Measurements from ENCODE around the gene TMEM59.
"Not testable (repeated sequence)": the region's sequence is repeated elsewhere in the genome, so short reads cannot be mapped to it uniquely, and the experiment has no call there.

TMEM59 gene

DNA sequence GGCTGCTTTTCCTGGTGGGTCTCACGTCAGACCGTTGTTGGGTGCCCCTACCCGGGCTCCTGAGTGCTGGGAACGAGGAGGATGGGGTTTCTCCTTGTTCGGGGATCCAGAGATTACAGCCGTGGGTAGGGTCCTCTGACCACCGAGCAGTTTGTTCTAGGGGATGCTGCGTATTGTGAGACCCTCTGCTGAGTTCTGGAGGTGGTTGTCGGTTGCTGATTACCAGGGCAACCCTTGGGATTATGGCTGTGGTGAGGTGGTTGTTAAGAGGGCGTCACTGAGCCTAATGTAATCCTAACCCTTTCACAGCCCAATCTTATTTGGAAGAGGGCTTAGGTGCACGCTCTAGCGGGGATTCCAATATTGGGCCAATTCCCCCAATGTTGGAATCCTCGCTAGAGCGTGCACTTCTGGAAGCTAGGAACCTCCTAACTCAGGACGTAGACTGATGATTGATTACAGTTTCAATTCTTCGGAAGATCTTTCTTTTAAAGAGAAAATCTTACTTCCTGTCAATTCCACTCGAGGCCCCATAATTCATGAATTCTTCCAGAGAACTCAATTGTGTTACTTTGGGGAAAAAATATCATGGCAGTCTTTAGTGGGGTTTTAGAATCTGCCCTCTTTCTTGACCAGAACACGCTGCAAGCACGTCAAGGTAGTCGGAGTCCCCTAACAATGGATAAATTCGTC, 887 bp upstream of the TMEM59 start:
- DNase-seq (ENCODE audit: low spot score): peak; percentile 30

DNA sequence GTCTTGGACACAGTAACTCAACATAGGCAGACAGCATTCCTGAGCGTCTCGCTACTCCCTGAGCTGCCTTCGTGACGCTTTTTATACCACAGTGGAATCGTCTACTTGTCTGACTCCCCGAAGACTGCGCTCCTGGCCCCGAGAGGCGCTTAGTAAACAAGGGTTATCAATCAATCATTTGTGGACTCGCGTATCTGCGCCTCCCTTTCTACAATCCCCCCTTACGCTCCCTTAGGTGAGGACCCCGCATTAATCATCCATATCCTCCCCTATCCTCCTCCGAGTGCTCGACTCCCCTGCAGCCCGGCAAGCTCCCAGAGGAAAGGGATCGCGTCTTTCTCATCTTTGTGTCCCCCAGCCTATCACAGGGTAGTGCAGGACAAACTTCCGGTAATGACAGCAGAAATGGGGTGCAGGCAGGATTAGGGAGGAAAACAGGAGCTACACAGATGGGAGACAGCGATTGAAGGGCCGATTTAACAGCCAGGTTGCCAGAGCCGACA, 522 bp downstream of the TMEM59 start:
- DNase-seq (ENCODE audit: low spot score): peak; percentile 54

DNA sequence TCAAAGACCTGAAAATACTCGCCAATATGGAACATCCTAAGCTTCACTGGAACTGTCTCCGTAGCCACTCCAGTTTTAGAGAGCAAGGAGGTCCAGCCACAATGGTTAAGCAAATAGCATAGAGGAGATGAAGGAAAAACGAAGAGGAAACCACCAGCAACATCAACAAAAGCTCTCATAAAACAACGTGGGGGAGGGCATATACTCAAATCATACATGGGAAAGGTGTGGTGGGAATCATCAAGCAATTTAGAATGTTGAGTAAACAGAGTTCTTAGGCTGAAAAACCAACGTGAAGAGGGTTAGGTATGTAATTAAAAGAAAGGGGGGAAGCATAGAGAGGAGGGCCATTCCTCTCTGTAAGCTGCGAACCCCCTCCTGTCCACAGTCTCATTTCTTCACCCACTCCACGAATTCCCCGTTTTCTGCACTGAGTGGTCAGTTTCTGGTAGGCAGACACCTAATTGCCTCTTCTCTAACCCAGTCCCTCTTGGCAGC, 1.0 kb downstream of the TMEM59 start:
- DNase-seq (ENCODE audit: low spot score): no peak

DNA sequence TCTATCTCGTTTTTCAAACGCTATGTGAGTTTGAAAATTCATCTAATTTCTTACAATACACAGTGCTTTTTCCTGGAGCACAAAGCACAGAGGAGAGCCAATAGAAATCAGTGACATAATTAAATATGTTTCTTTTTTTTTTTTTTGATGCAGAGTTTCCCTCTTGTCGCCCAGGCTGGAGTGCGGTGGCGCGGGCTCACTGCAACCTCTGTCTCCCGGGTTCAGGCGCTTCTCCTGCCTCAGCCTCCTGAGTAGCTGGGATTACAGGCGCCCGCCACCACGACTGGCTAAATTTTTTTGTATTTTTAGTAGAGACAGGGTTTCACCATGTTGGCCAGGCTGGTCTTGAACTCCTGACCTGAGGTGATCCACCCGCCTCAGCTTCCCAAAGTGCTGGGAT, 2.6 kb downstream of the TMEM59 start:
- not testable (repeated sequence) for DNase-seq (ENCODE audit: low spot score)

DNA sequence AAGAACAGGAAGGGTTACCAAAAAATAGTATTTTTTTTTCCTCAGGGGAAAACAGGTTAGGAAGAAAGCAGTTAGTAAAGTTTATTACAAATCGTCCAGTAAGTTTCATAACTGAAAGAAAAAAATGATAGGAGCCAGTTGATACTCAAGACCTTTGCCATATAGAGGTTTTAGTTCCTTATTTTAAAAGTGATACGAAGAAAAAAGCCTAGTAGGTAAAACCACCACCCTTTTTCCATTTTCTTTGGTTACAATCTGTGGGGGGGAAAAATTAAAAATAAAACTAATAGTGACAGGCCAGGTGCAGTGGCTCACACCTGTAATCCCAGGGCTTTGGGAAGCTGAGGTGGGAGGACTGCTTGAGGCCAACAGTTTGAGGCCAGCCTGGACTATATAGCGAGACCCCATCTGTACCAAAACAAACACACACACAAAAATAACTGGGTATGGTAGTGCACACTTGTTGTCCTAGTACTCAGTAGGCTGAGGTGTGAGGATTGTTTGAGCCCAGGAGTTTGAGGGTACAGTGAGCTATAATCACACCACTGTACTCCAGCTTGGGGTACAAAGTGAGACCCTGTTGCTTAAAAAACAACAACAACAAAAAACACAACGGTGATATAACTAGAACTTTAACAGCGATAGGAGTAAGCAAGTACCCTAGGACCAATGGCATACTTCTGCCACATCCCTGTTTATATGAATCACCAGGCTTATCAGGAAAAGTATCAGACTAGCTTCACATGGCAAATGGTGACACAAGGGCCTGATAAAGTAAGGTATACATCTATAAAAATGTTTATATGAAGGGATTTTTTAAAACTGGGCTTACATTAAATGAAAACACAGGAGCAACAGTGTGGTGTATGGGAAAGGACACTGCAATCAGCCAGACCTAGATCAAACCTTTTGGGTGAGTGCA, 5.4 kb downstream of the TMEM59 start:
- peak; percentile 38 for DNase-seq (ENCODE audit: low spot score)

DNA sequence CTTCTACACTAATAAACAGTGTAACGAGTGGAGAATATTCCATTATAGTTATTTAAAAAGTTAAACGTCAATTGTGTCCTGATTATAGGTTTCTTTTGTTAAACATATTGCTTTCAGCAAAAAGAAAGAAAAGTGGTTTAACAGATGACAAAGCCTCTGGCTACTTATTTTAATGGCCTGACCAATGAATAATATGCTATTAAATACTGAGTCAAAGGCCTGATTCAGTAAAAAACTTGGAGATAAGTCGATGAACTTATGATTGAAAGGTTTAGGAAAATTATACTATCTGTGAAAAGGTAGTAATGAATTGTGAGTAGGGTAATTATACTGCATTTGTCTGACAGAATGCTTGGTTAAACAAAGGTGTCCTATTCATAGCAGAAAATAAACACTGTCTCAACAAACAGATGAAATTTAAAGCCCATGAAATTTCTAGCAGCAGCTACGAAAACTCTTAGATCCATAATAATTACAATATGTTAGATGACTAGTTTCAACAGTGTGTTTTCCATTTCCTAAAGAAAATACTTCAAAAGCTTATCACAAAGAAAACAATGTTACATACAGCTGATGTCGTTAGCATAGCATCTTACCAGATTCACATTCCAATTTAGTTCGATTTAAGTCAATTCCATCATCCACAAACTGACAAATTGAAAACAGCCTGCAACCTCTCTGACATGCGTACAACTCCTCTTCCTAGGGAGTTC, 6.2 kb downstream of the TMEM59 start:
- DNase-seq (ENCODE audit: low spot score): no peak

DNA sequence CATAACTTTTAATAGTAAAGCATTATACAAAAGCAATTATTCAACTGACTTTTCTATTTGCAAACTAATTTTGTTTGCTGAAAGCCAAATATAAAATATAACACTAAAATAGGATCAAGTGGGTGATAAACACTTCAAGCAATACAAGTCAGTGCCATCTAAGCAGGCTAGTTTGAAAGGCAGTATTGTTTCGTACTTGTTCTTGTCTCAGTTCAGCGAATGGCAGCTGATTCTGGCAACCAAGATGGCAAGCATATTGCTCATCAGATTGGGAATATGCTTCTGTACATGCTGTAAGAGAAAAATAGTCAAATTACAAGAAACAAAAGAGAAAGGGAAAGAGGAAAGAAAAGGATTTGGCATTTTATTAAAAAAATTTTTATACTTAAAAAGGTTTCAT, 7.5 kb downstream of the TMEM59 start:
- no peak for DNase-seq (ENCODE audit: low spot score)

DNA sequence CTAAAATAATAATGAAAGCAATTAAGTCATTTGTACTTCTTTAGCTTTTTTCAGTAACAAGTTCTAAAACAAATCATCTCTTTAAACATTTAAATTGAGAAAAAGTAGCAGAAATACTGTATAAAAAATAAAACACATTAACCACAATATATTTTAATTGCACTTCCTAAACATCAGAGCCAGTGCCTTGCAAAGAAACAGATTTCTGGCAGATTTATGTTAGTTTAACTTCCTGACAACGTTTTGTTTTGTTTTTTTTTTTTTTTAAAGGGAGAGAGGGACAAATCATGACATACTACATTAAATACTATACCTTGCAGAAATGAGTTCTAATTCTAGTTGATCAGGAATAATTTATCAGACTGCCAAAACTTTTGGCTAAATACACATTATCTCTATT, 11.2 kb downstream of the TMEM59 start:
- no peak for DNase-seq (ENCODE audit: low spot score)

DNA sequence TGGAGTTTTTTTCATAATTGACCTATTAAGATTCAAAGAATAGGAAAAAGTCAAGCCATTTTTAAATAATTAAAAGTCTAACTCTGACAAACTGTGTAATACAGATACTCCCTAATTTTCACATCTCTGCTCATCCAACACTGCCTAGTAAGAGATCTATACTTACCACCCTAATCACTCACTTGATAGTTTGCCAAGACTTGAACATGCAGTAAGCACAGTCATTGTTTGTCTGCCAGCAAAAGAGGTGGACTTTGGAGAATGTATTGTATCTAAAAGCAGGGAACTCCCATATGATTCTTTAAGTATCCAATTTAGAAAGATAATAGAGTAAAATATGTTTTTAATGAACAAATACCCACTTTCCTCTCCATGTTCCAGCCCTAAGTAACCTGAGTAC, 15.5 kb downstream of the TMEM59 start:
- peak; percentile 23 for DNase-seq (ENCODE audit: low spot score)

DNA sequence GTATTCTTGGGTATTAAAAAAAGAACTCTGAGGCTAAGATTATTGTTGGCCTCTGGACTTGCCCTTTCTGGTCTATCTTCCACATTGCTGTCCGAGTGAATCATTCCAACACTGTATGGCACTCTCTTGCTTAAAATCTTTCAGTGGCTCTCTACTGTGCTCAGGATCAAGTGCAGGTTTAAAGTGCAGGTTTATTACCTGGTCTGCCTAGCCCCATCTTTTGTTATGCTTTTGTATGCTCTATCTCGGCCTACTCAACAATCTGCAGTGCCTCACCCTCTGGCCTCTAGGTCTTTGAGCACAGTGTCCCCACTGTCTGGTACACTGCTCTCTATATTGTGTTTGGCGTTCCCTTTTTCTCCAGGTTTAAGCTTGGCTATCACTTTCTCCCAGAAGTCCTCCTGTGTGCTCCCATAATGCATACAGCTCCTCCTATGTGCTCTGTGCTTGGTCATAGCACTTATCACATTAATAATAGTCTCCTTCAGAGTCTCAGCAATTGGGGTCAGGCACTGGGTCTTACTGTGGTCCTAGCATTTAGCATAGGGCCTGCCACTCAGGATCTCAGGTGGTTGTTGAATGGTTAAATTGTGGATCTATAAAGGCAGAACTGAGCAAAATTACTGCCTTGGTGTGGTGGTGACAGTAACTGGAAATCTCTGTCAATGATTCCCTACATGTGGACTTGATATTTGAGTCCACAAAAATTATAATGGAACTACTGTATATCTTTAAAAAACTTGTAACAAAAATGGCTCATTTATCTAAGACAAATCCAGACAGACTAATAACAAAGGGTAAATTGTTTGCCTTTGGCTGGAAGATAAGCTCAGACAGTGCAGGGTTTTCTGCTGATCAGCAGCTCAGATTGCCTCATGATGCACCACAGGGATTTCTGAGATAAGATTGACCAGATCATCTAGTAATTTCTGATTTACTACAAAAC, 24.4 kb downstream of the TMEM59 start:
- no peak for DNase-seq (ENCODE audit: low spot score)

DNA sequence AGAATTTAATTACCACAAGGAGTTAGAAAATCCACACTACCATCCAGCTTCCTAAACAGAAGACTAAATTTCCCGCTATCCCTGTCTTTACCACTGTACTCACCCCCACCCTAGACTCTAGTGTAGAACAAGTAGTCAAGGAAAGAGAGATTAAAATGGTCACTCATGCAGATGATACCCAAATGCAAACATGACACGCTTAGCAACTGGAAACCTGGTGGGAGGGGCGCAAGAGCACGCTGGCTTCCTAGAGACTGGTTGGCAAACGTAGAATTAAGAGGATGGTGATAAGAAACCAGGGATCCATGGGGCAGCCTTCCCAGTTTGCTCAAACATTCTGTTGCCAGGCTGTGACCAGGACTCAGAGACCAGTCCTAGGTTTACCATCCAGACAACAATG, 25.2 kb downstream of the TMEM59 start:
- no peak for DNase-seq (ENCODE audit: low spot score)

DNA sequence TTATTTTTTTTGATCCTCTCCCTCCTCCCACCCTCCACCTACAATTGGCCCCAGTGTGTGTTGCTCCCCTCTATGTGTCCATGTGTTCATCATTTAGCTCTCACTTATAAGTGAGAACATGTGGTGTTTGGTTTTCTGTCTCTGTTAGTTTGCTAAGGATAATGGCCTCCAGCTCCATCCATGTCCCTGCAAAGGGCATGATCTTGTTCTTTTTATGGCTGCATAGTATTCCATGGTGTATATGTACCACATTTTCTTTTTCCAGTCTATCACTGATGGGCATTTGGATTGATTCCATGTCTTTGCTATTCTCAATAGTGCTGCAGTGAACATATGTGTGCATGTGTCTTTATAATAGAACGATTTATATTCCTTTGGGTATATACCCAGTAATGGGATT, 28.2 kb downstream of the TMEM59 start:
- not testable (repeated sequence) for DNase-seq (ENCODE audit: low spot score)

DNA sequence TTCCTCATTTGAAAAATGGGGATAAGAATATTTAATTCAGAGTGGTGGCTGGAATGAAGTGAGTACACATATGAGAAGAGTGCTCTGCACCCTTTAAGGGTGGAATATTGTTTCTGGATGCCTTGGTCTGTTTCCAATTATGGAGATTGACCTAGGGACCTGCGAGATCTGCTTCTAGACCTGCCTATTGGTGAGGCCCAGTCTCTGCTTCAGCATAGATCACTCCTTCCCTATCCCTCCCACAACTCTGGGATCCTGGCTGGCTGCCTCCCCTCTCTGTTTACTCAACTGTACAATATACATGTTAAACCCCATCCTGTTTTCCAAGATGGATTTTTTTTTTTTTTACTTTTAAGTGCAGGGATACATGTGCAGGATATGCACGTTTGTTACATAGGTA, 28.6 kb downstream of the TMEM59 start:
- DNase-seq (ENCODE audit: low spot score): no peak

DNA sequence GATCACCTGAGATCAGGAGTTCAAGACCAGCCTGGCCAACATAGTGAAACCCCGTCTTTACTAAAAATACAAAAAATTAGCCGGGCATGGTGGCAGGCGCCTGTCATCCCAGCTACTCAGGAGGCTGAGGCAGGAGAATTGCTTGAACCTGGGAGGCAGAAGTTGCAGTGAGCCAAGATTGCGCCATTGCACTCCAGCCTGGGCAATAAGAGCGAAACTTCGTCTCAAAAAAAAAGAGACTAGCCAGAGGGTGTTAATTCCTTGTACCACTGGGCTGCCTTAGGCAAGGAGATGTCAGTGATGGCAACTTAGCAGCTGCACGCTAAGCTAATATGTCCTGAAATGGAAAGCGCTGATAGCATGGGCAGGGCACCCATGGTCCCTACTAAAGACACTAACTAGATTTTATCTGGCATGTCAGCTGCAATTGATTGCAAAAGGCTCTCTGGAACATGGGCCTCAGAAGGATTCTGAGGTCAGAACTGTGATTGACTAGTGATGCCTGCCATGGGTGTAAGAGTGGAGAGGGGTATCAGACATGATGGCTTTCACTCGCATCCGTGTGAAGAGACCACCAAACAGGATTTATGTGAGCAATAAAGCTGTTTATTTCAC, 33.3 kb downstream of the TMEM59 start:
- not testable (repeated sequence) for DNase-seq (ENCODE audit: low spot score)

DNA sequence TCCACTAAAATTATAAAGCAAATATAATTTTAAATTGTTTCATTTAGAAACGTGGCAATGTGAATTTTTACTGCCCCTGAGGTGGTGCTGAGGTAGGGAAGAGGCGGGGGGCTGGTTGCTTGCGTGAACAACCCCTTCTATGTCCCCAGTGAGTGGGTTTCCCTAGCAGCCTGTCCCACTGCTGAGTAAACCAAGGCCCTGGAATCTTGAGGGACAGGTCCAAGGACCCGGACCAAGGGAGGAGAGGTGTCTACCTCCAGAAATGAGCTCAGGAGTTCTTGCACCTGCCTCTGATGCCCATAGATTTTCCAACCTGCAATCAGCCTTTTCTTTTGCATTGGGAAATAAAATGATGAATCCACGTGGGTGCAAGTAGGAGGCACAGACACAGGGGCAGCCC, 34.4 kb downstream of the TMEM59 start:
- no peak for DNase-seq (ENCODE audit: low spot score)

DNA sequence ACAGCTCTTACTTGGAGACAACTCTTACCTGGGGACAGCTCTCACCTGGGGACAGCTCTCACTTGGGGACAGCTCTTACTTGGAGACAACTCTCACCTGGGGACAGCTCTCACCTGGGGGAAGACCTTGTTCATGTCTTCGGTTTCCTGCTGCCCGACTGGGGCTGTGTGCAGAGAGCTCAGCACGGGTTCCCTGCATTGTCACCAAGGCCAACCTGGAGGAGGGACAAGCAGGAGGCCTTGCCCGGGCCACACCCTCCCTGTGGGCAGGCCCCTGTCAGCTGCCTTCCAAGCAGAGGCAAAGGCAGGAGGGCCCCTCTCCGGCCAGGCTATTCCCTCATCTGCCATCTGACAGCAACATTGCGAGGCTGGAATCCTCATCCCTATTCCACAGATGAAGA, 35.0 kb downstream of the TMEM59 start, which contains the start of gene LDLRAD1:
Gene LDLRAD1, minus strand, starts transcription at position 208 of the 400 bp plus-strand sequence. Its CDS starts 74 bp downstream, at position 134.
- DNase-seq (ENCODE audit: low spot score): no peak

DNA sequence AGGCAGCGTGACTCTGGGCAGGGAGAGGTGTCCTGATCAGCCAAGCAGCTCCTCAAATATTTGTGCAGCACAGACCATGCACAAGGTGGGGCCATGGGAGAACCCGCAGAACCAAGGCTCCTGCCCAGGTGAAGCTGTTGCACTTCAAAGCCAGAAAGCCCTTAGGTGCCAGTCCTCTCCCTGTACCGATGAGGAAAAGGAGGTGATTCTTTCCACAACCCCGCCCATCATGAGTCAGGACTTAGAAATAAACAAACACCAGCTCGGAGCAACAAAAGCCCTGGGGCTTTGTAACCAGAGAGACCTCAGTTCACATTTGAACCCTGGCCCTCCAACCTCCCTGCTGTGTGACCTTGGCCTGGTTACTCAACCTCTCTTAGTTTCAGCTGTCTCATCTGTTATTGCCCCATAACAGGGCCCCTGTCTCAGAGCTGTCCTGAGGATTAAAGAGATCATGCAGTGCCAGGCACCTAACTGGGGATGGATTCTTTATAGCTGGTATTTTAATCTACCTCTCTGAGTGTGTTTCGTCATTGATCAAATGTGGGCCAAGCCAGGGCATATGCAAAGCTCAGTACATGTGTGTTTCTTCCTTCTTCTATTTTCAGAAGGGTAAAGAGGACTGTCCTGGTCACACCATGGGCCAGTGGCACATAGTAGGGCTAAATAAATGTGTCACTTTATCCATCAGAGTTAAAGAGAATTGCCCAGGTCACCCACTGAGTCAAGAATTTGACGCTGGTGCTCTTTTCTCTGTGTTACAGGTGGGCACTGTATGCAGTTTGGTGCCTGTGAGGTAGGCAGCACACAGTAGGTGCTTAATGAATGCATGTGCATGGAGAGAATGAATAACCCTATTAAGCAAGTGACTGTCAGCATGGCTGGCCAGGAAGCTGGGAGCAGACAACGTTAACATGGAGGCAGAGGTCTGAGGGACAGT, 36.4 kb downstream of the TMEM59 start:
- no peak for DNase-seq (ENCODE audit: low spot score)

DNA sequence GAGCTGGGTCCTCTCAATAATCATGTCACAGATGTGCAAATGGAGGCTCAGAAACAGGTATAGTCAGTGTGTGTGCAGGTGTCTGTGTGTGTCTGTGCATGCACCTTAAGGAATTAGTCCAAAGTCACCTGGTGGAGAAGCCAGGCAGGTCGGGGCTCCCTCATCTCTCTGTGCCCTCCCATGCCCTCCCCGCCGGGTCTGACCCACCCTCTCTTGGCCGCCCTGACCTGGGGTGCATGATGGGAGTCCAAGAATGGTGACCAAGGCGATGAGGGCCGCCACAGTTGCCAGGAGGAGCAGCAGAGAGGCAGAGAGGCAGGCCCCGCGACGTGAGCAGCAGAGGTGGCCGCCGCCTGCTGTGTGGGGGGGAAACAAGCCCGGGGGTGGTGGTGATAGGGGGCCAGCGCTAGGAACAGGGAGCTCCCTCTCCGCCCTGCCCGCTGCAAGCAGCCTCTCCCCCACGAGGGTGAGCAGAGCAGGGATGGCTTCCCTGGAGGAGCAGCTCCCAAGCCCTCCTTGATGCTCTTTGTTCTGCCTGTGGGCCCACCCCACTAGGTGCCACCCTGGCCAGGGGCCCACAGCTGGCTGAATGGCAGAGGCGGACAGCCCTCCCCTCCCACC, 38.9 kb downstream of the TMEM59 start:
- no peak for DNase-seq (ENCODE audit: low spot score)

DNA sequence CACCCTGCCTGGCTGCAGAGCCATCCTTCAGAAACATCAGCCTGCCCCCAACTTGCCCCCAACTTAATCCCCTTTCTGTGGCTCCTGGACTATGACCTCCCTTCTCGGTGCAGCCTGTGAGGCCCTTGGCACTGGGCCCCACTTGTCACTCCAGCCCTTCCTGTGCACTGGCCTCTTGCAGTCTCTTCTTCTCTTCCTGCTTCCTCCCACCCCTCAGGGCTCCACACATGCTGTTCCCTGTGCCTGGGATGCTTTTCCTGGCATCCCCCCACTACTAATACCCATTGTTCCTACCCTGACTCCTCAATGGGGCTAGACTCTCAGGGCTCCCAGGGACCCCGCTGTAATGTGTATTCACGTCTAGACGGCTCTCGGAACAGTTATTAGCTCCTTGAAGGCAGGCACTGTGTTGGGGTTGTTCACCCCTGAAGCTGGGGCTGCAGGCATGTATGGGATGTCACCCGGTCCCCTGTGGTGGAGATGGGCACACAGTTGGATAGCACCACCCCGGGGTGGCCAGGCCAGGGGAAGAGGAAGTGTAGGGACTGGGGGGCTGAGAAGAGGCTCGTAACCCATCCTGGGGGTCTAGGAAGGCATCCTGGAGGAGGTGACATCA, 39.5 kb downstream of the TMEM59 start:
- no peak for DNase-seq (ENCODE audit: low spot score)
